ENCODE data around the gene MC5R. TPM values are rescaled to one million over a fixed set of nuclear protein-coding genes. Genes with fewer than 3 reads are reported as not detected.
A peak's percentile ranks its signal among the peaks of the same experiment; 100 is the strongest.

The MC5R gene
- total RNA-seq (2021): not detected in 2 replicates
- long read RNA-seq: 0 reads

DNA sequence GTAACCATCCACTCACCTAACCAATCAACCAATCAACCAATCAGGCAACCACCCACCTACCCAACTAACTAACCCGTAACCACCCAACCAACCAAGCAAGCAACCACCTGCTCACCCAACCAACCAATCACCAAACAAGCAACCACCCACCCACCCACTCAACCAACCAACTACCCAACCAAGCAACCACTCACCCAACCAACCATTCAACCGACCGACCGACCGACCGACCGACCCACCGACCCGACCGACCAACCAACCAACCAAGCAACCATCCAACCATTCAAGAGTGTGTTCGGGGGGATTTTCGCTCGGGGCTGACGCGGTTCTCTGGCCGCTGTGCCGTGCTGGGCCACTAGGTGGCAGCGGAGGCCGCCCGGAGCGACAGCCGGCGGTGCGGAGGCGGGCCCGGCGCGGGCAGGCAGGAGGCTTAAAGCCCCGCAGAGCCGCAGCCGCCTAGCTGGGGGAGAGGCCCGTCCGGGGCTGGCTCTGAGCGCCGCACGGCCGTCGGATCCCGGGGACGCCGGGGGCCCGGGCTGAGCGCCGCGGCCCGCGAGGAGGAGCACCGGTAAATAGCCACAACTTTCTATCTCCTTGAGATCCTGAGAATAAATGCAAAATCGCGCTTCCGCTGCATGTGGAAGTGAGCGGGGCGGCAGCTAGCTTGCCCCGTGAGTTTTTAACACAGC lies at the start of gene MC5R:
MC5R (plus strand) TSS at position 443 of the 689 bp plus-strand sequence. CDS start 1,617 bp downstream, outside the sequence.
- peaks cover 32% of the 10 kb centered on the region for H3K27me3 Mint-ChIP-seq (ENCODE audit: low read depth)
- no peak within 1 kb of the TSS for H3K56ac ChIP-seq (ENCODE audit: insufficient read length, low read depth, low read length)
- H3K79me1 ChIP-seq (ENCODE audit: insufficient read depth, low read depth, low read length, poor library complexity, severe bottlenecking): no peaks in the 10 kb centered on the region
- no peak within 1 kb of the TSS for H3K27ac ChIP-seq (ENCODE audit: insufficient read length, low read depth, low read length)
- no peak within 1 kb of the TSS; the same call in 1 of the 2 replicates for H3K14ac ChIP-seq (ENCODE audit: insufficient read depth, low read length)
- H3K27me3 ChIP-seq (ENCODE audit: insufficient read depth, low read length): no peaks in the 10 kb centered on the region; the same call in 1 of the 2 replicates
- no peak within 1 kb of the TSS for H2BK15ac ChIP-seq (ENCODE audit: low read depth, low read length)
- no peak within 1 kb of the TSS for H3K4ac ChIP-seq (ENCODE audit: low read depth, low read length)
- H3K4me2 ChIP-seq (ENCODE audit: insufficient read depth, insufficient read length, low read length): peak within 1 kb of the TSS; percentile 19
- H3T11ph ChIP-seq (ENCODE audit: low read length): no peak within 1 kb of the TSS
- peaks cover 7 to 8% of the 10 kb centered on the region in 2 experiments; a peak in 3 of 5 replicates for H3K9me3 Mint-ChIP-seq
- H2BK120ac ChIP-seq (ENCODE audit: low read depth, low read length, poor library complexity, severe bottlenecking): no peak within 1 kb of the TSS
- H2AFZ ChIP-seq (ENCODE audit: low read length): no peak within 1 kb of the TSS
- peak; percentile 76 for DNase-seq
- H3K36me3 Mint-ChIP-seq (ENCODE audit: insufficient read depth in 1 of 3, low read depth in 3 of 3): peaks cover 0 to 6% (median 5%) of the 10 kb centered on the region in 3 experiments; a peak in 3 of 7 replicates
- H2BK12ac ChIP-seq (ENCODE audit: insufficient read length, low read depth, low read length): no peak within 1 kb of the TSS
- no peak within 1 kb of the TSS for H3K9ac ChIP-seq (ENCODE audit: extremely low read depth, insufficient read length, low read length)
- TF ChIP-seq, protein P1, sequence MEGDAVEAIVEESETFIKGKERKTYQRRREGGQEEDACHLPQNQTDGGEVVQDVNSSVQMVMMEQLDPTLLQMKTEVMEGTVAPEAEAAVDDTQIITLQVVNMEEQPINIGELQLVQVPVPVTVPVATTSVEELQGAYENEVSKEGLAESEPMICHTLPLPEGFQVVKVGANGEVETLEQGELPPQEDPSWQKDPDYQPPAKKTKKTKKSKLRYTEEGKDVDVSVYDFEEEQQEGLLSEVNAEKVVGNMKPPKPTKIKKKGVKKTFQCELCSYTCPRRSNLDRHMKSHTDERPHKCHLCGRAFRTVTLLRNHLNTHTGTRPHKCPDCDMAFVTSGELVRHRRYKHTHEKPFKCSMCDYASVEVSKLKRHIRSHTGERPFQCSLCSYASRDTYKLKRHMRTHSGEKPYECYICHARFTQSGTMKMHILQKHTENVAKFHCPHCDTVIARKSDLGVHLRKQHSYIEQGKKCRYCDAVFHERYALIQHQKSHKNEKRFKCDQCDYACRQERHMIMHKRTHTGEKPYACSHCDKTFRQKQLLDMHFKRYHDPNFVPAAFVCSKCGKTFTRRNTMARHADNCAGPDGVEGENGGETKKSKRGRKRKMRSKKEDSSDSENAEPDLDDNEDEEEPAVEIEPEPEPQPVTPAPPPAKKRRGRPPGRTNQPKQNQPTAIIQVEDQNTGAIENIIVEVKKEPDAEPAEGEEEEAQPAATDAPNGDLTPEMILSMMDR (conservative IDR thresholded peaks at IDR 0.05): peak; percentile 85
- peaks cover 4 to 8% of the 10 kb centered on the region in 2 experiments for H3K4me1 Mint-ChIP-seq
- peak within 1 kb of the TSS; percentile 50 to 70; a peak in 4 of 5 replicates for H3K4me3 Mint-ChIP-seq
- no peak within 1 kb of the TSS for H4K5ac ChIP-seq (ENCODE audit: insufficient read length, low read depth, low read length)
- no peaks in the 10 kb centered on the region for H3K4me1 ChIP-seq (ENCODE audit: insufficient read depth, low read length)
- H2BK5ac ChIP-seq (ENCODE audit: insufficient read length, low read length): no peak within 1 kb of the TSS
- no peak within 1 kb of the TSS for H2BK20ac ChIP-seq (ENCODE audit: low read depth, low read length, poor library complexity, severe bottlenecking)
- no peak within 1 kb of the TSS for H3K18ac ChIP-seq (ENCODE audit: insufficient read length, low read depth, low read length)
- H3K23ac ChIP-seq (ENCODE audit: insufficient read length, low read depth, low read length): no peak within 1 kb of the TSS
- H3K23me2 ChIP-seq (ENCODE audit: insufficient read length, low read depth, low read length, poor library complexity, severe bottlenecking): no peaks in the 10 kb centered on the region
- WGBS (ENCODE audit: extremely low coverage, insufficient read length, low lambda C conversion rate): 100% methylated on average over 1 of the region's 54 CpGs
- no peak within 1 kb of the TSS; a peak in 2 of 7 replicates for H3K27ac Mint-ChIP-seq
- no peaks in the 10 kb centered on the region for H3K79me2 ChIP-seq (ENCODE audit: insufficient read depth, low read length)
- H4K91ac ChIP-seq (ENCODE audit: insufficient read length, low read depth, low read length): no peak within 1 kb of the TSS
- no peaks in the 10 kb centered on the region for H4K20me1 ChIP-seq (ENCODE audit: control insufficient read depth, insufficient read depth, insufficient read length)
- H4K8ac ChIP-seq (replicated peaks; ENCODE audit: insufficient read length, low read depth, low read length): no peak within 1 kb of the TSS
- no peaks in the 10 kb centered on the region for H3K9me3 ChIP-seq (ENCODE audit: control insufficient read depth, low read depth, low read length)
- H2AK5ac ChIP-seq (ENCODE audit: insufficient read length, low read length): no peak within 1 kb of the TSS

All from H9 (cell line).